Spinal cord (tissue), 10 donors: ENCODE measurements around the gene RPL6. TPM values are rescaled to one million over a fixed set of nuclear protein-coding genes. Genes with fewer than 3 reads are reported as not detected.
"Not testable (repeated sequence)": the region's sequence is repeated elsewhere in the genome, so short reads cannot be mapped to it uniquely, and the experiment has no call there.

Source experiments
- DNase-seq, 6 donors: peaks; one replicate each; pipeline versions ENCODE4 v3.0.0 to v3.0.0-alpha.2; 2013 to 2015; ENCODE audit warnings: low spot score in 6 of 6, low read depth in 4 of 6
- H3K27ac ChIP-seq: one replicate; pipeline ENCODE4 v1.5.1; 2013; ENCODE audit warnings: low read depth, low read length, control low read depth
- H3K27me3 ChIP-seq: one replicate; pipeline ENCODE4 v1.6.1; 2013; ENCODE audit warnings: low read length; ENCODE audit not compliant: control insufficient read depth, insufficient read depth
- H3K36me3 ChIP-seq: one replicate; pipeline ENCODE4 v1.6.1; 2013; ENCODE audit warnings: low read length; ENCODE audit not compliant: control insufficient read depth, insufficient read depth
- H3K4me1 ChIP-seq: one replicate; pipeline ENCODE4 v1.6.1; 2013; ENCODE audit warnings: low read length; ENCODE audit not compliant: control insufficient read depth, insufficient read depth
- H3K4me3 ChIP-seq: one replicate; pipeline ENCODE4 v1.5.1; 2013; ENCODE audit warnings: low read depth, low read length, control low read depth
- H3K9me3 ChIP-seq: one replicate; pipeline ENCODE4 v1.6.1; 2013; ENCODE audit warnings: low read length; ENCODE audit not compliant: control insufficient read depth, insufficient read depth
- WGBS: methylation state at CpG from one replicate; pipeline ENCODE4 v1.1.5; 2013; ENCODE audit warnings: missing lambda C conversion rate; ENCODE audit not compliant: insufficient coverage; 5-methylcytosine and 5-hydroxymethylcytosine counted together
- polyA plus RNA-seq, 2 donors: library from polyadenylated mRNA; unstranded; fragments of 120-200 nt; gene quantifications; one replicate each; pipeline ENCODE4 v1.2.1, GENCODE V29; 2013; ENCODE audit not compliant: insufficient read length in 2 of 2
- total RNA-seq, 2 donors: library from RNA; depleted of rRNA in 1 of 2; stranded (reverse); fragments of 120-200 nt in 1 of 2; fragments of >200 nt in 1 of 2; gene quantifications; one replicate each; pipeline versions ENCODE4 v1.2.3 to v1.2.4, GENCODE V29; 2013 to 2014
- donor health status: healthy.

The RPL6 gene
- total and polyA plus RNA-seq, 4 donors: 599 to 1,876 (median 1,391) TPM

DNA sequence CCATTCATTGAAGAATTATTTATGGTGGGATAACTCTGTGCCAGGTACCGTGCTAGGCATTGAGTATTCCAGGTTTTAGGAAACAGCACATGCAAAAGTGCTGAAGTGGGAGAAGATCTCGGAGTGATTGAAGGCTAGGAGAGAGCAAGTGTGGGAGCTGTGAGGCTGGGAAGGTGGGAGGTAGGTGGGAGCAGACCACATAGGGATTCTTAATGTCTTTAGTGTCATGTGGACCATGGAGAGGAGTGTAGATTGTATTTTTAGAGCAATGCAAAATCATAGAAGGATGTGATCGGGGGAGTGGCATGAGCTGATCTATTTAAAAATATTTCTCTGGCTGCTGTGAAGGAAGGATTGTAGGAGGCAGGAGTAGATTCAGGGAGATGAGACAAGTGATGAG lies 14.7 kb upstream of the RPL6 start:
- no peak for DNase-seq
- peaks cover 5% of the 10 kb centered on the region for H3K36me3 ChIP-seq
- no peak overlapping the region for H3K4me3 ChIP-seq
- 87% methylated on average over 3 of the region's 3 CpGs for WGBS
- no peaks in the 10 kb centered on the region for H3K9me3 ChIP-seq
- H3K27me3 ChIP-seq: no peaks in the 10 kb centered on the region
- H3K27ac ChIP-seq: no peak overlapping the region
- peaks cover 16% of the 10 kb centered on the region for H3K4me1 ChIP-seq

DNA sequence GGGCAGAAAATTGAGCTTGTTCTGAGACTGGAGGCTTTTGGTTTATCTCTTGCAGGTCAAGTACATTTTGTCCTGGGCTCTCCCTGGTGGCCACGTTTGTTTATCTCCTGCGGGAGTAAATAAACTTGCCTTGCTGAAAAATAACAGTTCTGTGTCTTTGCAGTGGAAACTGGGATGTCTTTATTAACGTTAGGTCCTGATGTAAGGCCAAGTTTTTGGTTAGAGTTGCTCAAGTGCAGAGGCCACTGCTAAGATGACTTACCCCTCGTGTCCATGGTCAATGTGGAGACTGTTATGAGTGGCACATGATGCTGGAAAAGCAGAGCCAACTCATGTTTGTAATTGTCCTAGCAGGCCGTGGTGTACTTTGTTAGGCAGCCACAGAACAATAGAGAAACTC lies 13.1 kb upstream of the RPL6 start:
- Histone ChIP-seq H3K4me3 (no peak overlapping the region), H3K27ac (no peak overlapping the region), H3K4me1 (peaks cover 25% of the 10 kb centered on the region), H3K27me3 (no peaks in the 10 kb centered on the region), H3K36me3 (peaks cover 5% of the 10 kb centered on the region), H3K9me3 (no peaks in the 10 kb centered on the region)
- WGBS: 71% methylated on average over 4 of the region's 5 CpGs
- DNase-seq: no peak

DNA sequence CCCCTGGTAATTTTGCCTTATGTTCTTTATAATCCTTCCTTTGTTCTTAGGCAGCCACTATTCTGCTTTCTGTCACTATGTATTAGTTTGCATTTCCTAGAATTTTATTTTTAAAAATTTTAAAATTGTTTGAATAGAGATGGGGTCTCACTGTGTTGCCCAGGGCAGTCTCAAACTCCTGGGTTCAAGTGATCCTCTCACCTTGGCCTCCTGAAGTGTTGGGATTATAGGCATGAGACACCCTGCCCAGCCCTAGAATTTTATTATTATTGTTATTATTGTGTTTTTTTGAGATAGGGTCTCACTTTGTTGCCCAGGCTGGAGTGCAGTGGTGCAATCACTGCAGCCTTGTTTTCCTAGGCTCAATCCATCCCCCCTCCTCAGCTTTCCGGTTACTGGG lies 12.0 kb upstream of the RPL6 start:
- no peak overlapping the region for H3K4me3 ChIP-seq
- no peak overlapping the region for H3K27ac ChIP-seq
- no peaks in the 10 kb centered on the region for H3K9me3 ChIP-seq
- WGBS: no CpG with 5 or more reads among the region's 1 CpG
- H3K4me1 ChIP-seq: peaks cover 25% of the 10 kb centered on the region
- DNase-seq: no peak
- H3K36me3 ChIP-seq: peaks cover 5% of the 10 kb centered on the region
- H3K27me3 ChIP-seq: no peaks in the 10 kb centered on the region

DNA sequence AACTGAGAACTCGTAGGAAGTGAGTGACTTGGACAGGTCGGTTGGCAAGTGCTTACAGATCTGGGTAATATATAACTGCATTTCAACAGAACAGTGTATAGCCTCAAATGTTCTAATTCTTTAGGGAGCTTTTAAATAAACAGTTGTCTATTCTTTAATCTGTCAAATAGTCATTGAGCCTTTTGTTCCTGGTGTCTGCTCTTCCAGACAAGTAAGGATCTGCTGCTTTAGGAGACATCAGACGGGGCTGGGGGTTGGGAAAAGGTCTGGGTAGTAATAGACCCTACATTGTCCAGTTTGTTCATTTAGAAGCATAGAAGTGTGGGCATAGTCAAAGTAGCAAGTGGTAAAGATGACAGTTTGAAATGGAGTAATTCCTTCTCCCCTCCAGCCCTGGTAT lies 11.3 kb upstream of the RPL6 start:
- no peaks in the 10 kb centered on the region for H3K9me3 ChIP-seq
- no CpG with 5 or more reads among the region's 3 CpGs for WGBS
- no peaks in the 10 kb centered on the region for H3K27me3 ChIP-seq
- H3K4me1 ChIP-seq: peaks cover 25% of the 10 kb centered on the region
- no peak overlapping the region for H3K4me3 ChIP-seq
- peaks cover 2% of the 10 kb centered on the region for H3K36me3 ChIP-seq
- no peak overlapping the region for H3K27ac ChIP-seq
- no peak for DNase-seq

DNA sequence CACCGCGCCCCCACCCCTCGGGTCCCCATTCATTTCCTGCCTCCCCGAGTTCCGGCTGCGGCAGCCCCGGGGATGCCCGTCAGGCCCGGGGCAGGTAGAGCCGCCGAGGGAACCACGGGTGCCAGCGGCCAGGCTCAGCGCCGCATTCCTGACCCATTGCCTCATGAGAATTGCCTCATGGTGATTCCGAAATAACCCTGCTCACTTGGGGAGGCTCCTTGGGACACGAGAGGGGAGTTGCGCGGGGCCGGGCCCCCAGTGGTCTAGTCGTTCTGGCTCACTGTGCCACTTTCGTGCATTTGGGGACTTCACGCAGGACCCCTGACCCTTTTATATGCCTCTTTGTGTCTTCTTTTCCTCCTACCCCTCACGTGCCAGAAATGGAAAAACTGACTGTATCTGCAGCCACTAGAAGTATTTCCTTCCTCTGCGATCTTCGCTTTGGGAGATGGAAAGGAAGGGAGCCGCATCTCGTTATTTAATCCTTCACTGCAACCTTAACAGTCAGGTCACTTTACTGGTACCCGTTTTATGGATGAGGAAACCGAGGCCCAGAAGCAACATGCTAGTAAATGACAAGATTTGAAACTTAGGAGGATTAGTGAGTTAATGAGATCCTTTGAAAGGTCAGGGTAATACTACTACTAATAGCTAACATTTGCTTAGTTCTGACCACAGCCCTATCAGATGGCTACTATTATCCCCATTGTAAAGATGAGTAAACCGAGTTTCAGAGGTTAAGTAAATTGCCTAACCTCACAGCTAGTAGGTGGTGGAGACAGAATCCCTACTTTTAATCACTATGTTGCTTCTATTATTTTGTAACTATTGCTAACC lies 10.1 kb upstream of the RPL6 start:
- no peaks in the 10 kb centered on the region for H3K27me3 ChIP-seq
- no peaks in the 10 kb centered on the region for H3K36me3 ChIP-seq
- H3K4me1 ChIP-seq: peaks cover 25% of the 10 kb centered on the region
- H3K9me3 ChIP-seq: no peaks in the 10 kb centered on the region
- peak overlapping the region; percentile 57 for H3K27ac ChIP-seq
- WGBS: 0% methylated on average over 21 of the region's 31 CpGs
- H3K4me3 ChIP-seq: peak overlapping the region; percentile 89
- DNase-seq: peak in 1 of 6 donors; percentile 48

DNA sequence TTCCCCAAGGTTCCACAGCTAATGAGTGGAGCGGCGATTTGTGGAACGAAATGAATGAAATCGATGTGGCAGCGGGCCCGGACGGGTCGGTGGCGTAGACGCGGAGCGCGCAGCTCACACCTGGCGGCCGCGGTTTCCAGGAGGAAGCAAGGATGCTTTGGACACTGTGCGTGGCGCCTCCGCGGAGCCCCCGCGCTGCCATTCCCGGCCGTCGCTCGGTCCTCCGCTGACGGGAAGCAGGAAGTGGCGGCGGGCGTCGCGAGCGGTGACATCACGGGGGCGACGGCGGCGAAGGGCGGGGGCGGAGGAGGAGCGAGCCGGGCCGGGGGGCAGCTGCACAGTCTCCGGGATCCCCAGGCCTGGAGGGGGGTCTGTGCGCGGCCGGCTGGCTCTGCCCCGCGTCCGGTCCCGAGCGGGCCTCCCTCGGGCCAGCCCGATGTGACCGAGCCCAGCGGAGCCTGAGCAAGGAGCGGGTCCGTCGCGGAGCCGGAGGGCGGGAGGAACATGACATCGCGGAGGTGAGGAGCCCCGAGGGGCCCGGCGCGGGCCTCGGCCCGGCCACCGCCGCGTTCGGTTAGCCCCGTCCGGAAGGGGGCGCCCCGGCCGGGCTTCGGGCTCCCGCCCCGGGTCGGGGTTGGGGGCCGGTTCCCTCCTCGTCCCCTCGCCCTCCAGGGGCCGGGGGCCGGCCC lies 9.3 kb upstream of the RPL6 start, which contains the start of gene PTPN11:
TSS of gene PTPN11 (plus strand) at position 340 of the 689 bp plus-strand sequence. CDS start at position 505, 165 bp downstream.
- H3K27me3 ChIP-seq: no peaks in the 10 kb centered on the region
- DNase-seq: peak; percentile 63 to 95 (median 76)
- no peaks in the 10 kb centered on the region for H3K9me3 ChIP-seq
- peak within 1 kb of the TSS; percentile 81 for H3K27ac ChIP-seq
- peaks cover 25% of the 10 kb centered on the region for H3K4me1 ChIP-seq
- WGBS: under 1% methylated on average over 89 of the region's 89 CpGs
- peak within 1 kb of the TSS; percentile 89 for H3K4me3 ChIP-seq
- H3K36me3 ChIP-seq: no peaks in the 10 kb centered on the region

DNA sequence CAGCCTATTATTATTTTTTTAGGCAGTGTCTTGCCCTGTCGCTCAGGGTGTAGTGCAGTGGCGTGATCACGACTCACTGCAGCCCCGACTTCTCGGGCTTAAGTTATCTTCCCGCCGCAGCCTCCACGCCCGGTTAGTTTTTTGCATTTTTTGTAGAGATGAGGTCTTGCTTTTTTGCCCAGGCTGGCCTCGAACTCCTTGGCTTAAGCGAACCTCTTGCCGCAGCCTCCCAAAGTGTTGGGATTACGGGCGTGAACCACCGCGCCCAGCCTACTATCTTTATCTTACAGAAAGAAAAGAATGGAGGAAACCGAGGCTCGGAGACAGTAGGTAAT lies 8.8 kb upstream of the RPL6 start:
- DNase-seq: no peak
- no peaks in the 10 kb centered on the region for H3K27me3 ChIP-seq
- peaks cover 25% of the 10 kb centered on the region for H3K4me1 ChIP-seq
- WGBS: 0% methylated on average over 11 of the region's 18 CpGs
- peak overlapping the region; percentile 89 for H3K4me3 ChIP-seq
- H3K36me3 ChIP-seq: no peaks in the 10 kb centered on the region
- peak overlapping the region; percentile 81 for H3K27ac ChIP-seq
- H3K9me3 ChIP-seq: no peaks in the 10 kb centered on the region

DNA sequence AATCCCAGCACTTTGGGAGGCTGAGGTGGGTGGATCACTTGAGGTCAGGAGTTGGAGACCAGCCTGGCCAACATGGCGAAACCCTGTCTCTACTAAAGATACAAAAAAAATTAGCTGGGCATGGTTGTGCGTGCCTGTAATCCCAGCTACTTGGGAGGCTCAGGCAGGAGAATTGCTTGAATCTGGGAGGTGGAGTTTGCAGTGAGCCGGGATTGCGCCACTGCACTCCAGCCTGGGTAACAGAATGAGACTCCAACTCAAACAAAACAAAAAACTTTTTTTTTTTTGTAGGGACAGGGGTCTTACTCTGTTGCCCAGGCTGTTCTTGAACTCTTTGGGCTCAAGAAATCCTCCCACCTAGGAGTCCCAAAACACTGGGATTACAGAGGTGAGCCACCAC lies 6.1 kb upstream of the RPL6 start:
- not testable (repeated sequence) for DNase-seq, H3K9me3 ChIP-seq, H3K27ac ChIP-seq, H3K36me3 ChIP-seq, H3K4me3 ChIP-seq, H3K27me3 ChIP-seq
- H3K4me1 ChIP-seq: peaks cover 18% of the 10 kb centered on the region
- 80% methylated on average over 1 of the region's 4 CpGs for WGBS

DNA sequence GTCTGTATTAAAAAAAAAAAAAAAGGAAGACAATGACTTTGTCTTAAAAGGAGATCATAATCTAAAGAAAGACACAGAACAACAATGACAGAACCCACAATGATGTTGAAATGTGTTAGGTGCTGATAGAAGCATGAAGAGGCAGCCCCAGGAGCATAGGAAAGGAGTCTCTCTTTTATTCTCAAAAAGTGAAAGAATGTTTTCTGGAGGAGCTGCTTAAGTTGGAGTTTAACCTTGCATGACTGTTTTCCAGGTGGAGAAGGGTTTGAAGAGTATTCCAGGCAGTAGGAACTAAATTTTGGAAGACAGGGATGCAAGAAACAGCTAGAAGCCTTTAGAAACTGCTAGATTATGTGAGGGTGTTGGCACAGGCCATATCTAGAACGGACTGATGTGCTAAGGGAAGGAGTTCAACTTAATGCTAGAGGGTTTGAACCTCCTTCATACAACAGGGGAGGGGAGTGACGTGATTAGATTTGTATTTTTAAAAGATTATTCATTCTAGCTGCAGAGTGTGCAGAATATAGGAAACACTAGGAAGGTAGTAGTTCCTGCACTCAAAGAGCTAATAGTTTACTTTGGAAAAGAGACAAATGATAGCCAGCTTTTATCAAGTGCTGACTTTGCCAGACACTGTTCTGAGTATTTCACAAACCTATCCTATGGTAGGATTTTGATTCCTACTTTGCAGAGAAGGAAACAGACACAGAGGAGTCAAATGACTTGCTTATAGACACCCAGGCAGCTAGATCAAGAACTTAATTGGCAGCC lies 4.6 kb upstream of the RPL6 start:
- peaks cover 15% of the 10 kb centered on the region for H3K4me1 ChIP-seq
- no peaks in the 10 kb centered on the region for H3K9me3 ChIP-seq
- no peaks in the 10 kb centered on the region for H3K36me3 ChIP-seq
- no CpG with 5 or more reads among the region's 2 CpGs for WGBS
- H3K4me3 ChIP-seq: no peak overlapping the region
- no peak for DNase-seq
- no peak overlapping the region for H3K27ac ChIP-seq
- no peaks in the 10 kb centered on the region for H3K27me3 ChIP-seq
